MCF 10A (cell line): ENCODE results near the gene C17orf67. TPM values are rescaled to one million over a fixed set of nuclear protein-coding genes. Genes with fewer than 3 reads are reported as not detected.
A peak's percentile ranks its signal among the peaks of the same experiment; 100 is the strongest.

Experiments used
- BruUV-seq: library from RNA; stranded (reverse); fragments of 400-500 nt; replicated peaks from 2 replicates; lab custom pipeline; 2021; lab: Mats Ljungman, UMichigan
- CTCF ChIA-PET: fragments of 300-600 bp; sonication (Branson Sonifier 250); formaldehyde crosslinking; extraction: SDS; loops from one replicate; lab custom pipeline; 2021; ENCODE audit warnings: antibody characterized with exemption, inconsistent platforms; lab: Yijun Ruan, JAX
- POLR2A ChIA-PET: fragments of 300-600, 350-650 bp; sonication (Branson Sonifier 250); formaldehyde crosslinking; extraction: SDS; loops from one replicate; lab custom pipeline; 2020; ENCODE audit warnings: antibody characterized with exemption, inconsistent platforms; lab: Yijun Ruan, JAX
- DNase-seq: peaks from one replicate; pipeline ENCODE4 v3.0.0-alpha.2; 2018; ENCODE audit not compliant: unreplicated experiment
- H3K27ac Mint-ChIP-seq: one replicate; pipeline ENCODE4 v1.8.0; 2022; ENCODE audit warnings: mild to moderate bottlenecking, low read depth, mixed read lengths; ENCODE audit not compliant: unreplicated experiment
- H3K27me3 Mint-ChIP-seq: one replicate; pipeline ENCODE4 v1.8.0; 2022; ENCODE audit warnings: mixed read lengths; ENCODE audit not compliant: insufficient read depth, unreplicated experiment
- H3K36me3 Mint-ChIP-seq: one replicate; pipeline ENCODE4 v1.8.0; 2022; ENCODE audit warnings: mild to moderate bottlenecking, moderate library complexity, mixed read lengths; ENCODE audit not compliant: insufficient read depth, unreplicated experiment
- H3K4me1 Mint-ChIP-seq: one replicate; pipeline ENCODE4 v1.8.0; 2022; ENCODE audit warnings: mixed read lengths; ENCODE audit not compliant: insufficient read depth, unreplicated experiment
- H3K4me3 Mint-ChIP-seq: one replicate; pipeline ENCODE4 v1.8.0; 2022; ENCODE audit warnings: mild to moderate bottlenecking, moderate library complexity, mixed read lengths; ENCODE audit not compliant: unreplicated experiment
- H3K9me3 Mint-ChIP-seq: one replicate; pipeline ENCODE4 v1.8.0; 2022; ENCODE audit warnings: mixed read lengths; ENCODE audit not compliant: unreplicated experiment
- intact Hi-C: fragments of 100-400 bp; cut with micrococcal nuclease; formaldehyde crosslinking; loops from 2 replicates; pipeline ENCODE4 v1.14.1; 2022
- total RNA-seq: library from RNA; stranded (reverse); gene quantifications from 2 replicates; pipeline ENCODE4 v1.2.3, GENCODE V29; 2022
- TF ChIP-seq, protein P1 (sequence below): fragments of 200-600 bp; IDR thresholded peaks from one replicate; pipeline ENCODE4 v1.8.0; 2022; ENCODE audit warnings: antibody characterized with exemption, mild to moderate bottlenecking; ENCODE audit not compliant: unreplicated experiment

The C17orf67 gene
- total RNA-seq, 1 experiment from 2014 or later = 3.3 TPM

DNA sequence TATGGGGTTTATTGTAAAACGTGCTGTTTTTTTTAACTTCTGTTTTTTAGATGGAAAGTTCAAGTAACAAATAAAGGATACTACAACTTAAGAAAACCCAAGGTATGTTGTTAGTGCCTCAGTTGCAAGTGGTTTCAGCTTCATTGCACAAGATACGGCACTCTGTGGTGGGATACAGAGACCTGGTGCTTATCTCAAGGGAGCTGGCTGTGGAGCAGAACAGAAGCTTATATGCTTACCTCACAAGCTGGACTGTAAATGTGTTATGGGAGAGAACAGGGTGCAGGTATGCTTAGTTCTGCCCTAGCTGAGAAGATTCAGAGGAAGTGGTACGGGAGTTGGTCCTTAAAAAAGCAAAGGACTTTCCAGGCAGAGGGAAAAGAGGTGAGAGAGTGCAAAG, 15.4 kb upstream of the C17orf67 start:
- intact Hi-C loops = no loop called here
- no peaks in the 10 kb centered on the region for H3K9me3 Mint-ChIP-seq
- ChIA-PET POLR2A (interaction anchor here (1.8 to 2.4 kb wide), 2 partner anchors 10 to 15 kb away, joined by 5 to 7 read pairs; partner anchors contain the start of genes C17orf67 and DGKE), CTCF (interaction anchor here (1.3 kb wide), 1 partner anchor 90 kb away, joined by 4 read pairs; no protein-coding TSS in a partner anchor)
- no peak overlapping the region for H3K27ac Mint-ChIP-seq
- H3K36me3 Mint-ChIP-seq = peaks cover 74% of the 10 kb centered on the region
- H3K4me3 Mint-ChIP-seq = no peak overlapping the region
- H3K27me3 Mint-ChIP-seq = no peaks in the 10 kb centered on the region
- no TSS peak for BruUV-seq
- no peak for DNase-seq
- TF ChIP-seq, protein P1, sequence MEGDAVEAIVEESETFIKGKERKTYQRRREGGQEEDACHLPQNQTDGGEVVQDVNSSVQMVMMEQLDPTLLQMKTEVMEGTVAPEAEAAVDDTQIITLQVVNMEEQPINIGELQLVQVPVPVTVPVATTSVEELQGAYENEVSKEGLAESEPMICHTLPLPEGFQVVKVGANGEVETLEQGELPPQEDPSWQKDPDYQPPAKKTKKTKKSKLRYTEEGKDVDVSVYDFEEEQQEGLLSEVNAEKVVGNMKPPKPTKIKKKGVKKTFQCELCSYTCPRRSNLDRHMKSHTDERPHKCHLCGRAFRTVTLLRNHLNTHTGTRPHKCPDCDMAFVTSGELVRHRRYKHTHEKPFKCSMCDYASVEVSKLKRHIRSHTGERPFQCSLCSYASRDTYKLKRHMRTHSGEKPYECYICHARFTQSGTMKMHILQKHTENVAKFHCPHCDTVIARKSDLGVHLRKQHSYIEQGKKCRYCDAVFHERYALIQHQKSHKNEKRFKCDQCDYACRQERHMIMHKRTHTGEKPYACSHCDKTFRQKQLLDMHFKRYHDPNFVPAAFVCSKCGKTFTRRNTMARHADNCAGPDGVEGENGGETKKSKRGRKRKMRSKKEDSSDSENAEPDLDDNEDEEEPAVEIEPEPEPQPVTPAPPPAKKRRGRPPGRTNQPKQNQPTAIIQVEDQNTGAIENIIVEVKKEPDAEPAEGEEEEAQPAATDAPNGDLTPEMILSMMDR = no peak
- no peaks in the 10 kb centered on the region for H3K4me1 Mint-ChIP-seq

DNA sequence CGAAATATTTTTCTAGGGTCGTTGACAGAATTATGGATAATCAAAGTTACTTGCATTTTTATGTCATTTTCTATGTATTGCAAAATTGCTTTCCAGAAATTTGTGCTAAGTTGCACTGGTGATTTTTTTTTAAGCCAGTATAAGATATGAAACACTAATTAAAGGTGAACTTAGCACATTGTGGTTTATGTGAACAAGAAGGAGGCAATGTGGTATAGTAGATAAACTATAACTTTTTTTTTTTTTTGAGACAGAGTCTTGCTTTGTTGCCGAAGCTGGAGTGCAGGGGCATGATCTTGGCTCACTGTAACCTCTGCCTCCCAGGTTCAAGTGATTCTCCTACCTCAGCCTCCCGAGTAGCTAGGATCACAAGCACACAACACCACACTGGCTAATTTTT, 13.4 kb upstream of the C17orf67 start:
- no peaks in the 10 kb centered on the region for H3K27me3 Mint-ChIP-seq
- no peaks in the 10 kb centered on the region for H3K9me3 Mint-ChIP-seq
- CTCF ChIA-PET = no interaction called here
- no TSS peak for BruUV-seq
- intact Hi-C loops = no loop called here
- POLR2A ChIA-PET = interaction anchor here (0.9 kb wide), 1 partner anchor 11 kb away, joined by 4 read pairs; no protein-coding TSS in a partner anchor
- DNase-seq = no peak
- TF ChIP-seq, protein P1 = no peak
- no peak overlapping the region for H3K27ac Mint-ChIP-seq
- H3K4me3 Mint-ChIP-seq = no peak overlapping the region
- H3K4me1 Mint-ChIP-seq = no peaks in the 10 kb centered on the region
- H3K36me3 Mint-ChIP-seq = peaks cover 63% of the 10 kb centered on the region

DNA sequence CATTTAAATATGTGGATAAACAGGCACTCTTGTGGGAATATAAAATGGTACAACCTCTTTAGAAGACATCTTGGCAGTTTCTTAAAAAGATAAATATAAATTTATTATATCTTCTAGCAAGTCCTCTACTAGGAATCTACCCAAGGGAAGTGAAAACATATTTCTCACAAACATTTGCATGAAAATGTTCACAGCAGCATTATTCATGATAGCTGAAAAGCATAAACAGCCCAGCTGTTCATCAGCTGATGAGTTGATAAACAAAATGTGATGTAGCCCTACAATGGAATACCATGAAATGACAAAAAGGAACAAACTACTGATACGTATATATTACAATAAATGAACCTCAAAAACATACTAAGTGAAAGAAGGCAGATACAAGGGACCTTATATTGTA, 12.2 kb upstream of the C17orf67 start:
- Mint-ChIP-seq H3K27ac (no peak overlapping the region), H3K4me1 (no peaks in the 10 kb centered on the region), H3K27me3 (no peaks in the 10 kb centered on the region), H3K36me3 (peaks cover 57% of the 10 kb centered on the region), H3K4me3 (no peak overlapping the region), H3K9me3 (no peaks in the 10 kb centered on the region)
- DNase-seq = no peak
- ChIA-PET POLR2A (interaction anchor here (1.4 to 1.5 kb wide), 2 partner anchors 10 to 11 kb away, joined by 3 to 4 read pairs; partner anchors contain the start of gene DGKE), CTCF (interaction anchor here (0.6 to 1.3 kb wide), 3 partner anchors 27 to 219 kb away, joined by 3 to 4 read pairs (median 3); no protein-coding TSS in a partner anchor)
- BruUV-seq = TSS peak; percentile 19
- TF ChIP-seq, protein P1 = no peak
- intact Hi-C loops = no loop called here

DNA sequence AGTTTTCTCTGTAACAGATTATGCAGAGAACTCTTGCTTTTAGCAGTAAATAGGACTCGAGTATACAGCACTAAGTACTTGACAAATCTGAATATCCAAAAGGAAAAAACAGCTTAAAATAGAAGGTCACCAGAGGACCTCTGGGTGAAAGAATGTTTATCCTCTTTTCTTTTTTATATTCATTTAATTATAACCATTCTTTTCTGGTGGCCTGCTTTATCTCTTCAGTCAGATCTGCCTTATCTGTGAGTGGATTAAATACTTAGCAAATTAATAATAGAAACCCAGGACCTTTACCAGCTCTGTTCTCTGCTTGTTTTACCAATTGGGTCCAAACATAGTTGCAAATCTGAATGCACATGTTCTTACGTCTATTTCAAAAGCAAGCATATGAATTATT, 8.9 kb upstream of the C17orf67 start:
- no peak for DNase-seq
- Mint-ChIP-seq H3K27me3 (no peaks in the 10 kb centered on the region), H3K9me3 (no peaks in the 10 kb centered on the region), H3K36me3 (peaks cover 60% of the 10 kb centered on the region), H3K27ac (no peak overlapping the region), H3K4me1 (peaks cover 8% of the 10 kb centered on the region), H3K4me3 (no peak overlapping the region)
- ChIA-PET POLR2A (interaction anchor here (0.6 to 2.5 kb wide), 3 partner anchors 9 to 70 kb away, joined by 3 to 12 read pairs (median 8); partner anchors contain the start of genes C17orf67 and DGKE), CTCF (interaction anchor here (1.2 kb wide), 2 partner anchors 10 to 23 kb away, joined by 3 to 4 read pairs; no protein-coding TSS in a partner anchor)
- TF ChIP-seq, protein P1 = no peak
- intact Hi-C loops = no loop called here
- no TSS peak for BruUV-seq
